OCI-LY7 (cell line): ENCODE data around the gene PRKG1.

ENCODE experiments used
- EZH2phosphoT487 ChIP-seq: fragments of 200-600 bp; sonication (generic); IDR thresholded peaks from 2 replicates; pipeline ENCODE4 v1.6.1; 2018; ENCODE audit warnings: low read depth, borderline replicate concordance, mild to moderate bottlenecking, mixed run types, antibody characterized with exemption, low read length, moderate library complexity, mixed read lengths
- TF ChIP-seq, protein P1 (sequence below): fragments of 200-600 bp; sonication (generic); conservative IDR thresholded peaks from 2 replicates; pipeline ENCODE4 v1.5.1; 2014; ENCODE audit warnings: mild to moderate bottlenecking, antibody characterized with exemption, low read length, moderate library complexity, mixed read lengths

- TF ChIP-seq, protein P1, sequence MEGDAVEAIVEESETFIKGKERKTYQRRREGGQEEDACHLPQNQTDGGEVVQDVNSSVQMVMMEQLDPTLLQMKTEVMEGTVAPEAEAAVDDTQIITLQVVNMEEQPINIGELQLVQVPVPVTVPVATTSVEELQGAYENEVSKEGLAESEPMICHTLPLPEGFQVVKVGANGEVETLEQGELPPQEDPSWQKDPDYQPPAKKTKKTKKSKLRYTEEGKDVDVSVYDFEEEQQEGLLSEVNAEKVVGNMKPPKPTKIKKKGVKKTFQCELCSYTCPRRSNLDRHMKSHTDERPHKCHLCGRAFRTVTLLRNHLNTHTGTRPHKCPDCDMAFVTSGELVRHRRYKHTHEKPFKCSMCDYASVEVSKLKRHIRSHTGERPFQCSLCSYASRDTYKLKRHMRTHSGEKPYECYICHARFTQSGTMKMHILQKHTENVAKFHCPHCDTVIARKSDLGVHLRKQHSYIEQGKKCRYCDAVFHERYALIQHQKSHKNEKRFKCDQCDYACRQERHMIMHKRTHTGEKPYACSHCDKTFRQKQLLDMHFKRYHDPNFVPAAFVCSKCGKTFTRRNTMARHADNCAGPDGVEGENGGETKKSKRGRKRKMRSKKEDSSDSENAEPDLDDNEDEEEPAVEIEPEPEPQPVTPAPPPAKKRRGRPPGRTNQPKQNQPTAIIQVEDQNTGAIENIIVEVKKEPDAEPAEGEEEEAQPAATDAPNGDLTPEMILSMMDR = no peak
- TF ChIP-seq EZH2phosphoT487 = no peak
These were observed 478.6 kb downstream of the PRKG1 start for GRCh38 chr10:51552879-51553278.
